ENCODE results near the gene PKD2.

Gene PKD2

DNA sequence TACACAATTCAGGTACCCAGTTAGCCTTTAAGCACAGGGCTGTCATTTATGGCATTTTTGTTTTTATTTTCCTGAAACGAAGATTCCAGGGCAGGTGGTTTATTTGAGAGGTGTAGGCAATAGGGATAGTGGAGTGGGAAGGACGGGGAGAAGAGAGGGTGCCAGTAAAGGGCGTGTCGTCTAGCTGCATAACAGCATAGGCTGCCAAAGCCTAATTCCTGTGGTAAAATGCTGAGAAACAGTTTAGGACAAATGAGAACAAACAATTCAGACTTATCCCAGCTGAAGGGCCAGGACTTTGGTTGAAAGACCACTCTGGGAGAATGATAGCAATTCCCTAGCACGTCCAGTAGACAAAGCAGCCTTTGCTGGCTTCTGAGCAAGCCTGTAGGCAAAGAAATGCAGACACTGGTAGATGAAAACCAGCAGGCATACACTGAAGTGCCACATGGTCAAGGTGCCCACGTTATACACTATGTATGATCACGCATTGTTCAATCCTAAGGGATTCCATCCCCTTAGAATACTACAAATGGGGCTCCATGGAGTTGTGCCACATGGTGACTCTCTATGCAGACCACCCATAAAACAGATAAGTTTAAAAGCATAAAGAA lies 70.6 kb downstream of the PKD2 start:
- Histone ChIP-seq H3K27ac (ENCODE audit: low read length) (no peak overlapping the region), H3K36me3 (ENCODE audit: control insufficient read depth in 1 of 2, insufficient read depth in 2 of 2, low read length in 2 of 2) (peaks cover 15 to 33% of the 10 kb centered on the region in 2 donors)

DNA sequence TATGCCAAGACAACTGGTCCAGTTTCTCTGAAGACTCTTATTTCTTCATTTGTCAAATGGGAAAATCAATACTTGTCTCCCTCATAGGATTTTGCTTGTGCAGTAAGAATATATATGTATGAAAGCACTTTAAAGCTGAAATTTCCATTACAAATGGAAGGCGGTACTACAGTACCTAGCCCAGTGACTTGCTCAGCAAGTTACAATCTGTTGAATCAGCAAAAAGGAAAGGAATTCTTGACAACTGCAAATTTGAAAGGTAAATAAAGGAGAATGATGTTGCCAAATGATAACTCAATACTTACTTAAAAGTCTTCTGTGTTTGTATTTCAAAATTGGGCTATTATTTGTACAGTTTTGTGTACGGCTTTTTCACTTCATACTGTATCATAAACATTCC lies 71.1 kb downstream of the PKD2 start:
- H3K9me3 ChIP-seq (ENCODE audit: control insufficient read depth in 1 of 2, low read length in 2 of 2), result no peaks in the 10 kb centered on the region
- no peak overlapping the region for H3K4me3 ChIP-seq (ENCODE audit: low read depth in 1 of 2, low read length in 2 of 2)
- H3K27ac ChIP-seq (ENCODE audit: low read length), result no peak overlapping the region
- H3K4me1 ChIP-seq (ENCODE audit: control insufficient read depth in 1 of 2, insufficient read depth in 2 of 2, low read length in 2 of 2), result no peaks in the 10 kb centered on the region
- H3K36me3 ChIP-seq (ENCODE audit: control insufficient read depth in 1 of 2, insufficient read depth in 2 of 2, low read length in 2 of 2), result peaks cover 15 to 33% of the 10 kb centered on the region in 2 donors
- H3K27me3 ChIP-seq (ENCODE audit: low read depth, low read length), result no peaks in the 10 kb centered on the region

More for the DNA sequence above, 70.6 kb downstream of the PKD2 start:
- Histone ChIP-seq H3K4me3 (ENCODE audit: low read depth in 1 of 2, low read length in 2 of 2) (no peak overlapping the region), H3K4me1 (ENCODE audit: control insufficient read depth in 1 of 2, insufficient read depth in 2 of 2, low read length in 2 of 2) (no peaks in the 10 kb centered on the region), H3K9me3 (ENCODE audit: control insufficient read depth in 1 of 2, low read length in 2 of 2) (no peaks in the 10 kb centered on the region), H3K27me3 (ENCODE audit: low read depth, low read length) (no peaks in the 10 kb centered on the region)

DNA sequence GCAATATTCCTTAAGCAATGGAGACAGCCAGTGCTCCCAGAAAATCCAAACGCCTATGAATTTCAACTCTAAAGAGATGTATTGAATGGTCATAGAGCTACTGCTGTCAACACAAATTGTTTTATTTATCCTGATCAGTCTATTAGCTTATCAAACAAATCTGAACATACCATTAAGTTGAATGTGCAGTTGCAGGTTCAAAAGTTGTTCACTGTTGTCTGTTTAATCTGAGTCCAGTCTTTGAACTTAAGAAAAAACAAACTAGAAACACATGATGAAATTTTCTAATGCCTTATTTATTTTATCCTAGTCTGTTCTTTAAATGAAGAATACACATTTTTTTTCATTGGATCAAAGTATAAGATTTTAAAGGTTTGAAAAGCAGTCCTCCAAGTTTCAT lies 73.2 kb downstream of the PKD2 start:
- Histone ChIP-seq H3K27me3 (ENCODE audit: low read depth, low read length) (no peaks in the 10 kb centered on the region), H3K36me3 (ENCODE audit: control insufficient read depth in 1 of 2, insufficient read depth in 2 of 2, low read length in 2 of 2) (peaks cover 4 to 16% of the 10 kb centered on the region in 2 donors), H3K9me3 (ENCODE audit: control insufficient read depth in 1 of 2, low read length in 2 of 2) (no peaks in the 10 kb centered on the region), H3K27ac (ENCODE audit: low read length) (no peak overlapping the region), H3K4me1 (ENCODE audit: control insufficient read depth in 1 of 2, insufficient read depth in 2 of 2, low read length in 2 of 2) (no peaks in the 10 kb centered on the region), H3K4me3 (ENCODE audit: low read depth in 1 of 2, low read length in 2 of 2) (no peak overlapping the region)

DNA sequence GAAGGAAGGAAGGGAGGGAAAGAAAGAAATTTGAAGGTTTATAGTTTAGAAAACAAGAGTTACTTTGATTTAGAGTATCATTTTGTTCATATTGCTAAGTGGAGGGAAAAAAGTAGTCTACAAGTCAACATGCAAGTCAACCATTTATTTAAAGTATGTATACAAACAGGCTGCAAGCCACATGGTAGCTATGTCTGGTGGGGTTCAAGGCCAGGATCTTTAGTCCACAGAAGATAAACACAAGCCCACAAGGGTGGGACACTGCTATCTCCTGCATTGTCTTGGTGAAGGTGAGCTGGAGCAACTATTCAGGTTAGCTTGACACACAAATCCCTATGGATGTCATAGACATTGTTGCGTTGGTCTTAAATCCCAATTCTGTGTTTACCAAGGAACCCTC lies 79.6 kb downstream of the PKD2 start:
- Histone ChIP-seq H3K27ac (ENCODE audit: low read length) (no peak overlapping the region), H3K36me3 (ENCODE audit: control insufficient read depth in 1 of 2, insufficient read depth in 2 of 2, low read length in 2 of 2) (no peaks in the 10 kb centered on the region), H3K4me3 (ENCODE audit: low read depth in 1 of 2, low read length in 2 of 2) (no peak overlapping the region), H3K4me1 (ENCODE audit: control insufficient read depth in 1 of 2, insufficient read depth in 2 of 2, low read length in 2 of 2) (no peaks in the 10 kb centered on the region), H3K9me3 (ENCODE audit: control insufficient read depth in 1 of 2, low read length in 2 of 2) (no peaks in the 10 kb centered on the region), H3K27me3 (ENCODE audit: low read depth, low read length) (no peaks in the 10 kb centered on the region)

DNA sequence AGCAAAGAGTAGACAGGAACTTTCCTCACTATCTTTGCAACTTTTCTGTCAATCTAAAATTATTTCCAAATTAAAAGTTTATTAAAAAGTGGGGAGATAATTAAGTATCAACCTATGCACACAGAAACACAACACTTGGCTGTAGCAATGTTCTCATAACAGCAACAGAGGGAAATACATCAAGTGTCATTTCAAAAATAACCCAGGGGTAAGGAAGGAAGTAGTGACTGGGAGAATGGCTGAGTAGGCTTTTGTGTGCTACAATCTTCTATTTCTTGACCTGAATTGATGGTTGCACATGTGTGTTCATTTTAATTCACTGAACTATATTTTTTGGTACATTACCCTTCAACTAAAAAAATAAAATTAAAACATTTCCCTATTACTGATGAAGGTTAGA lies 83.5 kb downstream of the PKD2 start:
- no peaks in the 10 kb centered on the region for H3K4me1 ChIP-seq (ENCODE audit: control insufficient read depth in 1 of 2, insufficient read depth in 2 of 2, low read length in 2 of 2)
- no peaks in the 10 kb centered on the region for H3K36me3 ChIP-seq (ENCODE audit: control insufficient read depth in 1 of 2, insufficient read depth in 2 of 2, low read length in 2 of 2)
- no peaks in the 10 kb centered on the region for H3K9me3 ChIP-seq (ENCODE audit: control insufficient read depth in 1 of 2, low read length in 2 of 2)
- no peak overlapping the region for H3K4me3 ChIP-seq (ENCODE audit: low read depth in 1 of 2, low read length in 2 of 2)
- H3K27ac ChIP-seq (ENCODE audit: low read length), result no peak overlapping the region
- no peaks in the 10 kb centered on the region for H3K27me3 ChIP-seq (ENCODE audit: low read depth, low read length)

DNA sequence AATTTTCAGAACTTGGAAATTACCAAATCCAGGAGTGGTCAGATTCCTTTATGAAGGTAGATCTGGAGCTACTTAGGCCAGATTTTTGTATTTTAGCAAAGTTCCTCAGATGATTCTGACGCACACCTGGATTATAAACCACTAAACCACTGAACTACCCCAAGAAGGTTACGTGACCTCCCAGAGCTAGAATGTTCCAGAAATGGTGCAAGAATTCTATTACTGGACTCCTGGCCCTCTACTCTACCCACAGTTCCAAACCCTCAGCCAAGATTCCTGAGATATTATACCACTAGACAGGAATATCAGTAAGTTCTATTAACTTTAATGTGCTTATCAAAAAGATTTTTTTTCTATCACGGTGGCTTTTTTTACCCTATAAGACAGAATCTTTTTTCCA lies 83.9 kb downstream of the PKD2 start:
- H3K9me3 ChIP-seq (ENCODE audit: control insufficient read depth in 1 of 2, low read length in 2 of 2), result no peaks in the 10 kb centered on the region
- H3K36me3 ChIP-seq (ENCODE audit: control insufficient read depth in 1 of 2, insufficient read depth in 2 of 2, low read length in 2 of 2), result no peaks in the 10 kb centered on the region
- H3K4me3 ChIP-seq (ENCODE audit: low read depth in 1 of 2, low read length in 2 of 2), result no peak overlapping the region
- H3K27ac ChIP-seq (ENCODE audit: low read length), result no peak overlapping the region
- H3K27me3 ChIP-seq (ENCODE audit: low read depth, low read length), result no peaks in the 10 kb centered on the region
- no peaks in the 10 kb centered on the region for H3K4me1 ChIP-seq (ENCODE audit: control insufficient read depth in 1 of 2, insufficient read depth in 2 of 2, low read length in 2 of 2)

DNA sequence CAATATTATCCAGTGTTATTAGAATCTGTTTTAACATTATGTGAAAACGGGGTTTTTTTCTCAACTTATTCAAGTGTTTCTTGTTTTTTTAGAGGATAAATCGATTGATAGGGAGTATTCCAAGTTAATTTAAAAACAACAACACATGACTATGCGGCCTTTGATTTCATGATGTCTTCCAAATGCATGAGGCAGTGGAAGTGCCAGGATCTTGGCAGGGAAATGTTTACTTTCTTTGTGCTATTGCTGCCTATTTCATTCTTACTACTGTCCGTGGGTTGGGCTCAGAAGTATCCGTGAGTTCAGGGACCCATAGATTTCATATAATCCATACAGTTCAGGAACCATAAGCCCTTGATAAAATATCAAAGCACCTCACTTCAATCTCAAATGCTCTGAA lies 86.4 kb downstream of the PKD2 start:
- Histone ChIP-seq H3K27ac (ENCODE audit: low read length) (no peak overlapping the region), H3K36me3 (ENCODE audit: control insufficient read depth in 1 of 2, insufficient read depth in 2 of 2, low read length in 2 of 2) (no peaks in the 10 kb centered on the region), H3K4me1 (ENCODE audit: control insufficient read depth in 1 of 2, insufficient read depth in 2 of 2, low read length in 2 of 2) (no peaks in the 10 kb centered on the region)

DNA sequence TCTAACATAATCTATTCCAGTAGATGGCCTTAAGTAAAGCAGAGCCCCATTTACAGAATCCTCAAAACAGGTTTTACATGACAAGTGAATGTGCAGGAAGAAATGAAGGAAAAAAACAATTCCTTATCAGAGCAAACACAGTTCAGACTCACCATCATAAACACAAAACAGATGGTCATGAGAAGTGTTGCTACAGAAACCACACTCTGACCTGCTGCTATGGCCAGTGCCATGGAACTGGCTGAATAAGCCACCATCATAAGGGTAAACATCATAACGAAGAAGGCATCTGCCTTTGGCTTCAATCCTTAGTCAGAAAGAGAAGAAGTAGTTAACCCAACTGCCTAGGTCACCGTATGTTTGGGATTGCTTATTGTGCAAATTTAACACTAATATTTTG lies 89.9 kb downstream of the PKD2 start:
- Histone ChIP-seq H3K27me3 (ENCODE audit: low read depth, low read length) (no peaks in the 10 kb centered on the region), H3K4me3 (ENCODE audit: low read depth in 1 of 2, low read length in 2 of 2) (no peak overlapping the region), H3K27ac (ENCODE audit: low read length) (no peak overlapping the region), H3K9me3 (ENCODE audit: control insufficient read depth in 1 of 2, low read length in 2 of 2) (no peaks in the 10 kb centered on the region), H3K36me3 (ENCODE audit: control insufficient read depth in 1 of 2, insufficient read depth in 2 of 2, low read length in 2 of 2) (no peaks in the 10 kb centered on the region), H3K4me1 (ENCODE audit: control insufficient read depth in 1 of 2, insufficient read depth in 2 of 2, low read length in 2 of 2) (no peaks in the 10 kb centered on the region)

More for the DNA sequence above, 86.4 kb downstream of the PKD2 start:
- no peak overlapping the region for H3K4me3 ChIP-seq (ENCODE audit: low read depth in 1 of 2, low read length in 2 of 2)
- no peaks in the 10 kb centered on the region for H3K27me3 ChIP-seq (ENCODE audit: low read depth, low read length)
- H3K9me3 ChIP-seq (ENCODE audit: control insufficient read depth in 1 of 2, low read length in 2 of 2), result no peaks in the 10 kb centered on the region

DNA sequence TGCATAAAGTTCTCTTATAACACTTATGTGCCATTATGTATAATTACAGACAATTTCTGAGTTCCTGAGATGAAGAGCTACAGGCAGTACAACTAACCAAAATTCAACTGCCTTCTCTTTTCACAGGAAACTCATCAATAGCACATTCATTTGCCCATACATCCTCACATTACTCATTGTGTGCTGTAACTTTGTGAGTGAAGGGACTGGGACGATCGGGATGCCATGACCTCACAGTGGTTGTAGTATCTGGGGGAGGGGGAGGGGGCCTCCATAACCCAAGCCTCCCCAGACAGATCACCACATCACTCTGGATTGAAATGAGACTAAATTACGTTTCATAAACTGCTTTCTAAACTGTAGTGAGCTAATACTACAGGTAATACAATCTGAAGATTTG lies 90.3 kb downstream of the PKD2 start:
- no peaks in the 10 kb centered on the region for H3K36me3 ChIP-seq (ENCODE audit: control insufficient read depth in 1 of 2, insufficient read depth in 2 of 2, low read length in 2 of 2)
- H3K4me3 ChIP-seq (ENCODE audit: low read depth in 1 of 2, low read length in 2 of 2), result no peak overlapping the region
- no peaks in the 10 kb centered on the region for H3K9me3 ChIP-seq (ENCODE audit: control insufficient read depth in 1 of 2, low read length in 2 of 2)
- no peaks in the 10 kb centered on the region for H3K27me3 ChIP-seq (ENCODE audit: low read depth, low read length)
- H3K27ac ChIP-seq (ENCODE audit: low read length), result no peak overlapping the region
- H3K4me1 ChIP-seq (ENCODE audit: control insufficient read depth in 1 of 2, insufficient read depth in 2 of 2, low read length in 2 of 2), result no peaks in the 10 kb centered on the region

DNA sequence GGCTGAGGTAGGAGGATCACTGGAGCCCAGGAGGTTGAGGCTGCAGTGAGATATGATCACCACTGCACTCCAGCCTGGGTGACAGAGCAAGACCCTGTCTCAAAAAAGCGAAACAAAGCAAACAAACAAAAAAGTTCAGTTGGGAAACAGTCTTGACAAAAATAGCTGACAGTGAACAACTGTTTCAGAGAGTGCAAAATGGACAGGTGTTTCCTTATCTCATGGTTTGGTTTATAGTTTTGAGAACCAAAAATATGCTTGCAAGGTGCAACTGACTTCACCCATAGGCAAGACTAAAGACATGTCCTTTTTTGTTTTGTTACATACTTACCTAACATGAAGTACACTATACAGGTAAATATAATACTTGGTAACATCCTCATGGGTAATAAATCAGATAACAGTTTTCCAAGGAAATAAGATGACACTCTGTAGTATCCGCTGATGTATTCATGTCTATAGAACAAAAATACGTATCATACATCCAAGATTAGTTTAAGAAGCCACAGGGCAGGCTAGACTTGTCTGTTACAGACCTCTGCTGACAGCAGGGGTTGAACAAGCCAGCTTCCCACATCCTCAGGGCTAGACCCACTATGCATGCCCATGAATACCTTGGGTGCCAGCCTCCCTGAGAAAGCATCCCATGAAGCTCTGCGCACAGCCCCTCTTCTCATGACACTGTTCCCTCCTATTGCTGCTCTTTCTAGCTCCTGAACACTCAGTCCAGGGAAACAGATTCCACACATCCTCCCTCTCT lies 91.7 kb downstream of the PKD2 start:
- Histone ChIP-seq H3K4me1 (ENCODE audit: control insufficient read depth in 1 of 2, insufficient read depth in 2 of 2, low read length in 2 of 2) (no peaks in the 10 kb centered on the region), H3K27me3 (ENCODE audit: low read depth, low read length) (no peaks in the 10 kb centered on the region), H3K27ac (ENCODE audit: low read length) (no peak overlapping the region), H3K4me3 (ENCODE audit: low read depth in 1 of 2, low read length in 2 of 2) (no peak overlapping the region), H3K9me3 (ENCODE audit: control insufficient read depth in 1 of 2, low read length in 2 of 2) (no peaks in the 10 kb centered on the region), H3K36me3 (ENCODE audit: control insufficient read depth in 1 of 2, insufficient read depth in 2 of 2, low read length in 2 of 2) (no peaks in the 10 kb centered on the region)

DNA sequence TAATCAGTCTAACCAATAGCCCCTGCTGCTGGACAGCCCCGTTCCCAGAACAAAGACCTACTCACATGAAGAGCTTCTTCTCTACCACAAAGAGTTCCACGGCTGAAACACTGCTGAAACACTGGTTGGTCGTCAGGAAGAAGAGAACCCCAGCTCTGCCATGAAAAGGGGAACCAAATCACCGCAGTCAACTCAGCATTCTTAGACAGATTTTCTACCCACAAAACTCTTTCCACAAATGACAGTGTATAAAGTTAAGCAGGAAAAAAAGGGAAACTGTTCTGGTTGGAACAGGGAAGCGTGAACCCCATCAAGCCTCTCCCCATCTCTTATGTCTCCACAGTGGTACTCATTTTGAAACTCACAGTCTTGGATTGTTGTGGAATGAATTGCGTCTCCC lies 93.7 kb downstream of the PKD2 start:
- peaks cover 0 to 3% of the 10 kb centered on the region in 2 donors for H3K4me1 ChIP-seq (ENCODE audit: control insufficient read depth in 1 of 2, insufficient read depth in 2 of 2, low read length in 2 of 2)
- H3K9me3 ChIP-seq (ENCODE audit: control insufficient read depth in 1 of 2, low read length in 2 of 2), result no peaks in the 10 kb centered on the region
- no peak overlapping the region for H3K4me3 ChIP-seq (ENCODE audit: low read depth in 1 of 2, low read length in 2 of 2)
- H3K36me3 ChIP-seq (ENCODE audit: control insufficient read depth in 1 of 2, insufficient read depth in 2 of 2, low read length in 2 of 2), result no peaks in the 10 kb centered on the region
- no peaks in the 10 kb centered on the region for H3K27me3 ChIP-seq (ENCODE audit: low read depth, low read length)
- no peak overlapping the region for H3K27ac ChIP-seq (ENCODE audit: low read length)

DNA sequence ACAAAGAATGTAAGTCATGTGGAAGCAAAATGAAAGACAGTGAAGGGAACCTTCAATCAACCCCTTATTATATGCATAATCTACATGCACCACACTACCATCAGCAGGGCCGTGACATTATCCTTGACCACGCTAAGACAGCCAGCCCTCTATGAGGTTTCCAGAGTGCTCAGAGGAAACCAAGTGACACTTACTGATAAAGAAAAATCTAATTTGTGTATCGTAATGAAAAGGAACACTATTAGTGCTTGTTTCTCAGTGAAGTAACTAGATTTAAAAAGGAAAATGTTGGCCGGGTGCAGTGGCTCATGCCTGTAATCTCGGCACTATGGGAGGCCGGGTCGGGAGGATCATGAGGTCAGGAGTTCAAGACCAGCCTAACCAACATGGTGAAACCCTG lies 94.6 kb downstream of the PKD2 start:
- Histone ChIP-seq H3K27ac (ENCODE audit: low read length) (no peak overlapping the region), H3K4me1 (ENCODE audit: control insufficient read depth in 1 of 2, insufficient read depth in 2 of 2, low read length in 2 of 2) (peaks cover 0 to 3% of the 10 kb centered on the region in 2 donors), H3K4me3 (ENCODE audit: low read depth in 1 of 2, low read length in 2 of 2) (no peak overlapping the region), H3K36me3 (ENCODE audit: control insufficient read depth in 1 of 2, insufficient read depth in 2 of 2, low read length in 2 of 2) (no peaks in the 10 kb centered on the region), H3K9me3 (ENCODE audit: control insufficient read depth in 1 of 2, low read length in 2 of 2) (no peaks in the 10 kb centered on the region), H3K27me3 (ENCODE audit: low read depth, low read length) (no peaks in the 10 kb centered on the region)
